ENCODE measurements around the gene ZP1.

DNA sequence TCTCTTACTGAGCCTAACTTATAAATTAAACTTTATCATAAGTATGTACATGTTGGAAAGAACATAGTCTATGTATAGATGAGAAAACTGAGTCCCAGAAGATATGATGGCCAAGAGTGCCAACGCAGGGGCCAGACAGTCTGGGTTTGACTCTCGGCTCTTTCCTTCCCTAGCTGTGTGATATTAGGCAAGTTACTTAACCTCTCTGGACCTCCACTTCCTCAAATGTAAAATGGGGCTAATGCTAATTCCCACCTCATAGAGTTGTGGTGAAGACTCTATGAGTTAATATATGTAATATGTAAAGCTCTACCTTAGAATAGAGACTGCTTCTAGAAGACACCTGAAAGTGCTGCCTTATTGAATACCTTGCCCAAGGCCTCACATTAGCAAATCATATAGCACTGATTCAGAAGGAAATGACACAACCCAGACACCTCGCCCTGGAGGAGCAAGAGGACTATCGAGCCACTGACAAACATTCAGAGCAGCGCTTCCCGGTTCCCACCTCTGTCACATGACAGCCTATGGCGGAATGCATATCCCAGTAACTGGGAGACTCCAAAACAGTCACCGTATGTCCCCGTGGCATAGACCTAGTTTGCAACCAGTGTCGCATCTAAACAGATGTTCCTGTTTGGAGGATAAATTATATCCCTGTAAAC lies 36.7 kb upstream of the ZP1 start:
- TF ChIP-seq, protein P1, sequence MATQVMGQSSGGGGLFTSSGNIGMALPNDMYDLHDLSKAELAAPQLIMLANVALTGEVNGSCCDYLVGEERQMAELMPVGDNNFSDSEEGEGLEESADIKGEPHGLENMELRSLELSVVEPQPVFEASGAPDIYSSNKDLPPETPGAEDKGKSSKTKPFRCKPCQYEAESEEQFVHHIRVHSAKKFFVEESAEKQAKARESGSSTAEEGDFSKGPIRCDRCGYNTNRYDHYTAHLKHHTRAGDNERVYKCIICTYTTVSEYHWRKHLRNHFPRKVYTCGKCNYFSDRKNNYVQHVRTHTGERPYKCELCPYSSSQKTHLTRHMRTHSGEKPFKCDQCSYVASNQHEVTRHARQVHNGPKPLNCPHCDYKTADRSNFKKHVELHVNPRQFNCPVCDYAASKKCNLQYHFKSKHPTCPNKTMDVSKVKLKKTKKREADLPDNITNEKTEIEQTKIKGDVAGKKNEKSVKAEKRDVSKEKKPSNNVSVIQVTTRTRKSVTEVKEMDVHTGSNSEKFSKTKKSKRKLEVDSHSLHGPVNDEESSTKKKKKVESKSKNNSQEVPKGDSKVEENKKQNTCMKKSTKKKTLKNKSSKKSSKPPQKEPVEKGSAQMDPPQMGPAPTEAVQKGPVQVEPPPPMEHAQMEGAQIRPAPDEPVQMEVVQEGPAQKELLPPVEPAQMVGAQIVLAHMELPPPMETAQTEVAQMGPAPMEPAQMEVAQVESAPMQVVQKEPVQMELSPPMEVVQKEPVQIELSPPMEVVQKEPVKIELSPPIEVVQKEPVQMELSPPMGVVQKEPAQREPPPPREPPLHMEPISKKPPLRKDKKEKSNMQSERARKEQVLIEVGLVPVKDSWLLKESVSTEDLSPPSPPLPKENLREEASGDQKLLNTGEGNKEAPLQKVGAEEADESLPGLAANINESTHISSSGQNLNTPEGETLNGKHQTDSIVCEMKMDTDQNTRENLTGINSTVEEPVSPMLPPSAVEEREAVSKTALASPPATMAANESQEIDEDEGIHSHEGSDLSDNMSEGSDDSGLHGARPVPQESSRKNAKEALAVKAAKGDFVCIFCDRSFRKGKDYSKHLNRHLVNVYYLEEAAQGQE (IDR thresholded peaks at IDR 0.05; ENCODE audit: insufficient read depth in 1 of 2, low read depth in 2 of 2, low read length in 2 of 2), result no peak
- no peak for TF ChIP-seq POLR2AphosphoS5 (IDR thresholded peaks at IDR 0.05; ENCODE audit: low read depth, low read length)
- no peak for TF ChIP-seq FOXP2 (optimal IDR thresholded peaks at IDR 0.05; ENCODE audit: borderline replicate concordance, extremely low read depth, extremely low read length, insufficient read depth)
- TF ChIP-seq SIN3A (IDR thresholded peaks at IDR 0.05; ENCODE audit: borderline replicate concordance, insufficient read depth, low read length), result no peak

All from PFSK-1 (cell line).